HG02981 (cell line): Measurements from ENCODE around the gene NR2C2AP.

ENCODE experiments used
- ATAC-seq: cut with Tn5 transposase; IDR thresholded peaks from one replicate; pipeline ENCODE4 v1.9.1; 2021; ENCODE audit warnings: mild to moderate bottlenecking, moderate library complexity; ENCODE audit not compliant: unreplicated experiment

The NR2C2AP gene

DNA sequence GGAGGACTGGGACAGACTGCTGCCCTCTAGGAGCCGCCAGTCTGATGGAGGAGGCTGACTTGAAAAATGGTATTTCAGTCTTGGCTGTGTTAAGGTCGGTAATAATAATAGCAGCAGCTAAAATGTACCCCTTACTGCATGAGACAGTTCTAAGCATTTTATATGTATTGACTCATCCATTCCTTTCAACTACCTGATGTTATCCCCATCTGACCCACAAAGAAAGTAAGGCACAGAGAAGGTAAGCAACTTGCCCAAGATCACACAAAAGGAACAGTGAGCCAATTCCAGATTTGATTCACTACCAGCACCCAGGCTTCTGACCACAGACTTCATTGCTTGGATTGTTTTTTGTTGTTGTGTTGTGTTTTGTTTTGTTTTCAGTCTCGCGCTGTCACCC is 12.6 kb upstream of the NR2C2AP start:
- ATAC-seq = no peak

DNA sequence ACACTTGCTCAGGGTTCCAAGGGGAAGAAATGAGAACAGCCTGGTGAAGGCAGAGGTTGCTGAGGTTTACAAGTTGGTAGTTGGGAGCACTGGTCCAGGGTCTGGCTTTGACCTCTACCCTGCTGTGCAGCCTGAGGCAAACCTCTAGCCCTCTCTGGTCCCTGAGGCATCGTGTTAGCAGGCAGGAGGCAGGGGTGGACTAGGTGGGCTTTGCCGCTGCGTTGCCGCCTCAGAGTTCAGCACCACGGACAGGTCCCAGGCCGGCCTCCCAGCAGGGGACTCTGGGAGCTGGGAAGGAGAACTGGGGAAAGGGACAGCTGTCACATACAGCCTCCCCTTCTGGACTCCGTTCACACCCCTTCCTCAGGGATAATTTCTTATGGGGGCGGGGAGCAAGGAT is 11.7 kb upstream of the NR2C2AP start:
- no peak for ATAC-seq

- no peak for ATAC-seq
These were observed 10.9 kb upstream of the NR2C2AP start for GRCh38 chr19:19214159-19214490.

DNA sequence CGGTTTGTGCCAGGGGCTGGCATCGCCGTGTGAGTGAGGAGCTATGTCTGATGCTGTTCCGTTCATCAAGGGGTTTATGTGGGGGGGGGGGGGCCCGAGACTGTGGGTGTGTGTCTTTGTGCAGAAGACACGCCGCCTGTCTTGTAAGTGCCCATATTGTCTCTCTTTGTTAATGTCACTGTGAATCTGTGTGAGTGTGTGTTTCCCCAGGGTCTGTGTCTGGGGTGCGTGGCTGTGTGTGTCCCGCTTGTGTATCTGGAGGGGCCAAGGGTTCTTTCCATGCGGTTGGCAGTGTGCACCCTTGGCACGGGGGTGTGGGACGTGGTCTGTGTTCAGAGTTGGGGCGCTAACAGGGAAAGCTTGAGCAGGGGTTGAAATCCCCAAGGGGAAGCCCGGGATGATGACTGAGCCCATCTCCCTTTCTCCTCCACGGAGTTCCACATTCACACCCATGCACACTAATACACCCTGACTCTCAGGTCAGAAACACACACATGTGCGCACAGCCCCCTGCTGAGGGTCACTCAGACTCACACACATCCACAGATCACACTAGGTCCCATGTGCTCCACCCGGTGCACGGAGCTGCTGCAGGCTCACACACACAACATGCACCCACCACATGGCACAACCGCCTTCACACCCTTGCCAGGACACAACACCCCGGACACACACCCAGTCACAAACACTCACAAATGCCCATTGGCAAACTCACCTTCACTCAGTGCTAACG is 10.4 kb upstream of the NR2C2AP start:
- no peak for ATAC-seq

GRCh38 chr19:19212916-19213315 is 9.7 kb upstream of the NR2C2AP start:
- ATAC-seq = no peak

DNA sequence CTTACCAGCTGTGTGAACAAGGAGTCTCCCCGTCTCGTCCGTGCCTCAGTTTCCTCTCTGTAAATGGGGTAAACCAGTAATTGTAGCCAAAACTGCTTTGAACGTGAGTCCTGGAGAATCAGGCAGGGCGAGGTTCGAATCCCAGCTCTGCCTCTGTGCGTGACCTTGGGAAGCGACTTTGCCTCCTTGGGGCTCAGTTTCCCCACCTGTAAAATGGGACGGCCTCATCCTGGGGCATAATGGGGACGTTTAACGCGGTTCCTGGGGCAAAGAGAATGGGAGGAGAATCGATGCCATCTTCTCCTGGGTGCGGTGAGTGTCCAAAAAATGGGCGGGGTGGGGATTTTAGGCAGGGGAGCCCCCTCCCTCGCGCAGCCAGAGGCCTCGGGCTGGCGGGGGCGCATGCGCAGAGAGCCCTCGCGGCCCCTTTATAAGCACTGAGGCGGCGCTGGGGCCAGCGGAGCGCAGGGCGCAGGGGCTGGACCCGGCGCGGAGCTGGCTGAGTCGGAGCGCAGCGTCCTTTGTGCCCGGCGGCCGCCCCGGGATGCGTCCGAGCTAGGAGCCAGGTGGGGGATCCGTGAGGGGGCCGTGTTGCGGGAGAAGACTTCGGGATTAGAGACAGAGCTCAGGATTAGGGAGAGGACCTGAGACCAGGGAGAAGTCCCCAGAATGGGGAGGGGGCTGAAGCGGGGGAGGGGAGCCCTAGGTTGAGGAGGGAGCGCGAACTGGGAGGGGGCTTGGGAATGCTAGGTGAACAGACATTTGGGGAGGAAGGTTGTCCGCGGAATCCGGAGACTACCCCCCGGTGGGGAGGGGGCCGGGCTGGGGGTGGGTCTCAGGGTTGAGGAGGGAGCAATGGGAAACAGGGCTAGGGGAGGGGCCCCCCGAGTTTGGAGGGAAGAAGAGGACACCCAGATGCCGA is 8.5 kb upstream of the NR2C2AP start, which contains the start of gene NCAN:
Gene NCAN (plus strand): TSS at position 460 of the 922 bp plus-strand sequence. CDS start 4,996 bp downstream, outside the sequence.
- no peak for ATAC-seq

- ATAC-seq = no peak
These were observed 6.2 kb upstream of the NR2C2AP start for GRCh38 chr19:19209372-19209771.

DNA sequence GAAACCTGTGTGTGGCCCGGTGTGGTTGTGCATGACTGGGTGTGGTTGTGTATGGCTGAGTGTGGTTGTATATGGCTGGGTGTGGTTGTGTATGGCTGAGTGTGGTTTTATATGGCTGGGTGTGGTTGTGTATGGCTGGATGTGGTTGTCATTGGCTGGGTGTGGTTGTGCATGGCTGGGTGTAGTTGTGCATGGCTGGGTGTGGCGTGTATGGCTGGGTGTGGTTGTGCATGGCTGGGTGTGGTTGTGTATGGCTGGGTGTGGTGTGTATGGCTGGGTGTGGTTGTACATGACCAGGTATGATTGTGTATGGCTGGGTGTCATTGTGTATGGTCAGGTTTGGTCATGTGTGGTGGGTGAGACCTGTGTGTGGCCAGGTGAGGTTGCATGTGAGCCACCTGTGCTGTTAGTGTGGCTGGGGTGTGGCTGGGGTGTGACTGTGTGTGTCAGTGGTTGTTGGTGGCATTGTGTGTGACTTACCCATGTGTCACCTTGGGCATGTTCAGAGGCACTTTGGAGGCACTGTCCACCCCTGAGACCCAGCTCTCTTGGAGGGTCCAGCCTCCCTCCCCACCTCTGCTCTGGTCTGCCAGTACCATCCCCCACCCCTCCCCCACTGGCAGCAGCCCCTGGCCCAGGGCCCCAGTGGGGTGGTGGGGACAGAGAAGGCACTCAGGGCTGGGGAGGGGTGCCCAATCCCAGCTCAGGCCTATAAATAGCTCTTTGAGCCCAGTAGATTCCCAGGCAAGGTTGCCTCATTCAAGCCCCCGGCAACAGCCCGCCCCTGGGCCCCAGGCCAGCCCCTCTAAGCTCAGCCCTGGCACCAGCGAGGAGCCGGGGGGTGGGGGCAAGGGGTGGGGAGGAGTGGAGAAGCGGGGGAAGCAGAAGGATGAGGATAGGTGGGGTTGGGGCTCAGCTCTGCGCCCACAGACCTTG is 4.7 kb upstream of the NR2C2AP start:
- ATAC-seq = no peak

- no peak for ATAC-seq
These were observed 3.7 kb upstream of the NR2C2AP start for GRCh38 chr19:19206938-19207337.

DNA sequence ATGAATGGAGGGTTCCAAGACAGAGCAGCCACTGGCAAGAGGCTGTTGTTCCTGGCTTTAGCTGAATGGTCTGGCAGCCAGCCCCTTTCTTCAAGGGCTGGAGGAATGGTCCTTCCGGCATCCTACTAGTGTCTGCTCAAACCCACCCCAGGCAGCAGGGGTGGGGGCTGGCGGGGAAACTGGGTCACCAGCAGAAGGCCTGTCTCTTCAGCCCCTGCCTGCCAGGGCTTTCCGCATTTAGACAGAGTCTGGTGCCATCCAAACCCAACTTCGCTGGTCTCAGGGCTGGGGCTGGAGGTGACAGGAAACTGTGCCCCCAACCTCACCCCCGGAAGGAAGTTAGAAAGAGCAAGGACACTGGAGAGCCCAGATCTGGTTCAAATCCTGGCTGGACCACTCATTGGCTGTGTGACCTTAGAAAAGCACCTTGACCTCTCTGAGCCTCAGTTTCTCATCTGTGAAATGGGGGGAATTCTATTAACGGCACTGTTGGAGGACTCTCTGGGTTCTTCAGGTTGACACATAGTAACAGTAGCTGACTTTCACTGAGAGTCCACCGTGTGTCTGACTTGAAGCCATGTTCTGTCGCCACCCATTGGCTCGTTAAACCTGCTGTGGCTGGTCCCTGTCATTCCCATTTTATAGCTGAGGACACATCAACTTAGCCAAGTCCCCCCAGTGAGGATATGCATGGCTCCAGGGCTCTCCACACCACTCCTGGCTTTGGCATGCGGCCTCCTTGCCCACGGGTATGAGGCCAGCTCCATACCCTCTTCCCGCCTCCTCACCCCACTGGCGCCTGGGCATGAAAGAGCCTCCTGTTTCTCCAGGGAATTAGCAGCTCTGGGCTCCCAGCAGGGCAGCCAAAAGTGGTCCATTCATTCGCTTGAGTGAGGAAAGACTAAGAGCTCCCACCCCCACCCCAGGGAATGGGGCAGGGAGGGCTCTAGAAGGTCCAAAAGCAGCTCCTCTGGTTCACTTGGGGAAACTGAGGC is 2.5 kb upstream of the NR2C2AP start:
- ATAC-seq = no peak

DNA sequence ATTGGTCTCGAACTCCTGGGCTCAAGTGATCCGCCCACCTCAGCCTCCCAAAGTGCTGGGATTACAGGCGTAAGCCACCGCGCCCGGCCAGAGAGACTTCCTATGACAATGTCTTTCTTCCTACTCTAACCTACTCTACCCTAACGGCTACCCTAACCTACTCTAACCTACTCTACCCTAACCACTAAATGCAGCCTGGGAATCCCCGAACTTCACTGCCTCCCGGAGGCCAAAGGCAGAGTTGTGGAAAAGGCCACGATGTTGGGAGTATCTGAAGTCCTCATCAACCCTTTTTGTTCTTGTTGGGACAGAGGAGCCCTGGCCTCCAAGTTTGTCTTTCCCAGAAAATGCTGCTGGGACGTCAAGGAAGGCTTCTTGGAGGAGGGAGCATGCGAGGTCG is 967 bp upstream of the NR2C2AP start:
- no peak for ATAC-seq

GRCh38 chr19:19202707-19203011 is 555 bp downstream of the NR2C2AP start:
- ATAC-seq = peak; percentile 13

- no peak for ATAC-seq
These were observed 1.2 kb downstream of the NR2C2AP start for GRCh38 chr19:19201697-19202630.

DNA sequence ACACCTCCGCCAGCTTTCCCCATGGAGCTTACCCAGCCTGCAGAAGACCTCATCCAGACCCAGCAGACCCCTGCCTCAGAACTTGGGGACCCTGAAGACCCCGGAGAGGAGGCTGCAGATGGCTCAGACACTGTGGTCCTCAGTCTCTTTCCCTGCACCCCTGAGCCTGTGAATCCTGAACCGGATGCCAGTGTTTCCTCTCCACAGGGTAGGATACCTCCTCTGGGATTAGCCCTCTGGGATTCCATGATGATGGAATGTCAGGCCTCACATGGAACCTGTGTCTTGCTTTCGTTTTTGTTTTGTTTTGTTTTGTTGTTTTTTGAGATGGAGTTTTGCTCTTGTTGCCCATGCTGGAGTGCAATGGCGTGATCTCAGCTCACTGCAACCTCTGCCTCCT is 9.3 kb downstream of the NR2C2AP start:
- ATAC-seq = no peak

DNA sequence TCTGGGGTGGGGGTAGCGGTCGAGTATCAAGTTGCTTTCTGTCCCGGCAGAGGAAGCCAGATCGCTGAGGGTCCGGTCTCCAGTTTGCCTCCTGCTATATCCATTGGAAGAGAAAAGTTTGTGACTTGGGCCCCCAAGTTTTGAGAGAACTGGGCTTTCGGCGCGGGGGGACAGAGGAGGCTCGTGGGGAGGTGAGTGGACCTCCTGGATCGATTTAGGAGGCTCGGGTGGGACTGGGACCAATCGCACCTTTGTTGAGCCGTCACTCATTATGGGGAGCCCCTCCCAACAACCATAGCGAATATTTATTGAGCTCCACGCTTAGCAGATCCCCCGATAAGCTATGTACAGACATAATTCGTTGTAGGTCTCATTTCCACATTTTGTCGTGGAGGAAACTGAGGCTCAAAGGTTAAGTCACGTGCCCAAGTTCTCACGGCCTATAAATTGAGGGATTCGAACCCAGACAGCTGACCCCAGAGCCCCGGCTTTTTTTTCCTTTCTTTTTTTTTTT is 10.2 kb downstream of the NR2C2AP start:
- peak; percentile 3 for ATAC-seq

DNA sequence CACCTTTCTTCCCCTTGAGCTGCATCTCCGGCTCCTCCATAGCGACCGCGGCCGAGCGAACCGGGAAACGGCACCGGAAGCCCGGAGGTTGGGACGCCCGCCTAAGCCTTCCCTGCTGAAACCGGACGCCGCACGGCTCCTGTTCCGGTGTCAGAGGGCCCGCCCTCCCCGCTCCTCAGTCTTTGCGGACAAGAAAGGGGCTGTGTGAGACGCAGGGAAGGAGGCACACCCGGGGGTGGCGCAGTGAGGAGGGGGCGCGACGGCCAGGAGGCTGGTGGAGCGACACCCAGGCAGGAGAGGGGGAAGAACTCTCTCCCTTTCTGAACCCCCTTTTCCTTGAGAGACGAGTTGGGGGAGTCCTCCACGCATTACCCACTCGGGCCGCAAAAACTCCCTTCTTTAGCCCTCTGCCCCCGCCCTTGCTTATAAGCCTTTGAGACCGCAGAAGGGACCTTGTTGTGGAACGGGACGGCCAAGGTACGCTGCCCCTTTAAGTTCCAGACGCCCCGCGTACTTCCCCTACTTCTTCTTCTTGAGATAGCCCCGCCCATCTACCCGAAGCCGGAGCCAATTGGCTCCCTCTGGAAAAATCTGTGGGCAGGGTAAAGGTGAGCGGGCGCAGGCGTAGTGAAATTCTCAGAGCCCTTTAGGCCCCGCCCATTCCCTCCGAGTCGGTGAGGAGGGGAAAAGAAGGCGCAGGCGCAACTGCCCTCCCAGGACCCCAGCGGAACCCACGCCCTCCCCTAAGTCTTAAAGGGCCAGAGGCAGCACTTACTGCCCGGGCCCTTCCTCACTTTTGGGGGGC is 10.9 kb downstream of the NR2C2AP start, which contains the start of the genes BORCS8 and RFXANK:
Gene BORCS8 (minus strand): TSS at position 75 of the 805 bp plus-strand sequence. CDS start 35 bp downstream, at position 40.
Gene RFXANK (plus strand): TSS at position 181 of the 805 bp plus-strand sequence. CDS start 1,689 bp downstream, outside the sequence.
- ATAC-seq = peak; percentile 84

- no peak for ATAC-seq
These were observed 11.5 kb downstream of the NR2C2AP start for GRCh38 chr19:19191768-19192077.

DNA sequence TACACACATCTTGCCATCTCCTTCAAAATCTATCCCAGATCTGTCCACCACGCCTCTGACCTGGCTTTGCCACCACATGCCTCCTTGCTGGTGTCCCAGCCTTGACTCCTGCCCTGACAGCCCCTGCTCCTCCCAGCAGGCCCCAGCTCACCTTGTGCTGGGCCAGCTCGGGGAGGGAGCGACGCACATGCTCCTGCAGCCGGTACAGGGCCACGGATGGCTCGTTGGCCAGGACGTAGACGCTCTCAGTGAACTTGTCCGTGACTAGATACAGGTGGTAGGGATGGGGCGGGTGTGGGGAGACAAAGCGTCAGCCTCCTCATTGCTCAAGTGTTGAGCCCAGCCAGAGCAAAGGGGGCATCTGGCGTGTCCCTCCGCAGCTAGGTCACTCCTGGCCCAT is 16.5 kb downstream of the NR2C2AP start:
- ATAC-seq = no peak
